HFFc6 (cell line): ENCODE measurements around the gene DBF4B. TPM values are rescaled to one million over a fixed set of nuclear protein-coding genes. Genes with fewer than 3 reads are reported as not detected.
"Not testable (repeated sequence)": the region's sequence is repeated elsewhere in the genome, so short reads cannot be mapped to it uniquely, and the experiment has no call there.

ENCODE experiments used
- DNase-seq: peaks from one replicate; pipeline ENCODE4 v3.0.0-alpha.2; 2018
- H3K27ac Mint-ChIP-seq: 2 replicates; pipeline ENCODE4 v1.8.0; 2020; ENCODE audit warnings: mild to moderate bottlenecking, mixed read lengths
- H3K27me3 Mint-ChIP-seq: 2 replicates; pipeline ENCODE4 v1.8.0; 2021; ENCODE audit warnings: mild to moderate bottlenecking, moderate library complexity, mixed read lengths; ENCODE audit not compliant: insufficient read depth
- H3K36me3 Mint-ChIP-seq: 2 replicates; pipeline ENCODE4 v1.8.0; 2021; ENCODE audit warnings: low read depth, mixed read lengths
- H3K4me1 Mint-ChIP-seq: 2 replicates; pipeline ENCODE4 v1.8.0; 2020; ENCODE audit warnings: low read depth, mixed read lengths
- H3K4me3 Mint-ChIP-seq: 2 replicates; pipeline ENCODE4 v1.8.0; 2020; ENCODE audit warnings: mild to moderate bottlenecking, moderate library complexity, mixed read lengths
- H3K9me3 Mint-ChIP-seq: 2 replicates; pipeline ENCODE4 v1.8.0; 2020; ENCODE audit warnings: mild to moderate bottlenecking, mixed read lengths
- total RNA-seq, 6 experiments: library from RNA; stranded (reverse); fragmentation: NEBNext Ultra II Directional; extraction: Animal tissue kit (Norgen Biotek cat#: 25700); gene quantifications; 2 replicates in 1 of 6; 3 replicates in 5 of 6; pipeline ENCODE4 v1.2.3, GENCODE V29; 2021
- TF ChIP-seq, protein P1 (sequence below): fragments of 200-600 bp; sonication (generic); IDR thresholded peaks from 2 replicates; pipeline ENCODE4 v1.5.0; 2021; ENCODE audit warnings: antibody characterized with exemption, mild to moderate bottlenecking

The DBF4B gene
- total RNA-seq, 6 experiments from 2014 or later, result 5.5 to 11.9 (median 10.8) TPM

DNA sequence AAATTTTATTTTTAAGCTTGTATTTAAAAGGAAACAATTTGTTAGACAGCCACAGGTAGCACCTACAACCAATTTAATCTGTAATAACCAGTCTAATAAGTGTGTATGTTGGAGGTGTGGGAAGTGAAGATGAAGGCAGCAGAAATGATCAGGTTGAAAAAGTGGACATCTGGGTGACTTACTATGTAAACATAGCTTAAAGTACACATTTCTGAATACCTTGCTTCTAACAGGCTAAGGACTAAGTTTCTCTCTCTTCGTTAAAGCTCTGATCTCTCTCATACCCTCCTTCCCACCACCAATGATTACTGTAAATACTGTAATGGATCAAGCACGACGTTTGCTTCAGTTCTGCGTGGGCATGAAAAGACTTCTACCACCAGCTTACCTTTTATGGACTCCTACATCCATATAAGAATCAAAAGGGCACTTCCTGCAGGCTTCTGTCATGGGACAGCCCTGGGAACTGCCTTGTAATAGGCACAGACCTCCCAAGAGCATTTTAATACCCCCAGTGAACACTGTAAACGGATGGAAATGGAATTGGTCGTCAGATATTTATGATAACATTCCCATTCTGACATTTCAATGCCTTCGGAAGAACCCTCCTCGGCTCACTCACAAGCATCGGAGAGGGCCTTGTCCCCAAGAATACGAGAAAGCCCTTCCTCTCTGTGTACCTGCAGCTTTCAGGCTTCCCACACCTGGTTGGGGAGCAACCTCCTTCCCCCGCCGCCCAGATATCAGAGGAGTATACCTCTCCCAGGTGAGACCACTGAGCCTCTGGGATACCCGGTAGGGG, 19.6 kb upstream of the DBF4B start:
- H3K27me3 Mint-ChIP-seq, result no peaks in the 10 kb centered on the region
- no peaks in the 10 kb centered on the region for H3K9me3 Mint-ChIP-seq
- TF ChIP-seq, protein P1, sequence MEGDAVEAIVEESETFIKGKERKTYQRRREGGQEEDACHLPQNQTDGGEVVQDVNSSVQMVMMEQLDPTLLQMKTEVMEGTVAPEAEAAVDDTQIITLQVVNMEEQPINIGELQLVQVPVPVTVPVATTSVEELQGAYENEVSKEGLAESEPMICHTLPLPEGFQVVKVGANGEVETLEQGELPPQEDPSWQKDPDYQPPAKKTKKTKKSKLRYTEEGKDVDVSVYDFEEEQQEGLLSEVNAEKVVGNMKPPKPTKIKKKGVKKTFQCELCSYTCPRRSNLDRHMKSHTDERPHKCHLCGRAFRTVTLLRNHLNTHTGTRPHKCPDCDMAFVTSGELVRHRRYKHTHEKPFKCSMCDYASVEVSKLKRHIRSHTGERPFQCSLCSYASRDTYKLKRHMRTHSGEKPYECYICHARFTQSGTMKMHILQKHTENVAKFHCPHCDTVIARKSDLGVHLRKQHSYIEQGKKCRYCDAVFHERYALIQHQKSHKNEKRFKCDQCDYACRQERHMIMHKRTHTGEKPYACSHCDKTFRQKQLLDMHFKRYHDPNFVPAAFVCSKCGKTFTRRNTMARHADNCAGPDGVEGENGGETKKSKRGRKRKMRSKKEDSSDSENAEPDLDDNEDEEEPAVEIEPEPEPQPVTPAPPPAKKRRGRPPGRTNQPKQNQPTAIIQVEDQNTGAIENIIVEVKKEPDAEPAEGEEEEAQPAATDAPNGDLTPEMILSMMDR, result no peak
- H3K4me1 Mint-ChIP-seq, result peaks cover 17% of the 10 kb centered on the region
- peak overlapping the region; percentile 98 for H3K4me3 Mint-ChIP-seq
- peaks cover 4% of the 10 kb centered on the region; the same call in 1 of the 2 replicates for H3K36me3 Mint-ChIP-seq
- peak overlapping the region; percentile 98 for H3K27ac Mint-ChIP-seq
- no peak for DNase-seq

DNA sequence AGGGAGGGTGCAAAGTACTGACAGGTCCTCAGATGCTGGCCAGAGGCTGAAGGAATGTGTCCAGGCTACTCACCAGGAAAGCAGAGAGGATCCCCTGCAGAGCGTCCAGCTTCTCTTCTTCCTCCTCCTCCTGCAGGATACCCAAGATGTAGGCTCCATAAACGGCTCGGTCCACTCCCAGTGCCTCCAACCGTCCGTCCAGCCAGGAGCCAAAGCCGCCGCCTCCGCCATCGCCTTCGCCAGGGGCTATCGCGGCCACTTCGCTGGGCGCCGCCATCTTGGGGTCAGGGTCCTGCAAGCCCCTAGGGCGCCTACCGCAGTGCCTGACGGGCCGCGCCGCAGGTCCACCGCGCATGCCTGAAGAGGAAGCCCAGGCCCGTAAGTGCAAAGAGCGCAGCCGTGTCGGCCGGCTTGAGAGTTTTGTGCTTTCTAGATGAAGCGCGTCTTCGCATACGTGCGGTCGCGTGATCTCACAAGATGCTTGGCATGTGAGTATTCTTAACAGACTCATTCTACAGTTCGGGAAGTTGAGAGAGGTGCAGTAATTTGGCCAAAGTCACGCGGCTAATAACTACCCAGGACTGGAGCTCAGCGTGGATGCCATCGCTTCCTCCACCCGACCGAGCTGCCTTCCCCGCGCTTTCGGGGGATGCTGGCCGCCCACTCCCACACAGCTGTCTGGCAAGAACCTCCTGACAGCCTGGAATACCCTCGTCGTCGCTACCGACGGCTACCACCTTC, 18.8 kb upstream of the DBF4B start, which contains the start of gene CCDC43:
Gene CCDC43 (minus strand): TSS at position 300 of the 741 bp plus-strand sequence. CDS start 23 bp downstream, at position 277.
- Mint-ChIP-seq H3K27me3 (no peaks in the 10 kb centered on the region), H3K4me1 (peaks cover 17% of the 10 kb centered on the region), H3K27ac (peak within 1 kb of the TSS; percentile 98), H3K36me3 (no peaks in the 10 kb centered on the region; the same call in 1 of the 2 replicates), H3K9me3 (no peaks in the 10 kb centered on the region), H3K4me3 (peak within 1 kb of the TSS; percentile 98)
- TF ChIP-seq, protein P1, result no peak
- DNase-seq, result peak; percentile 95

DNA sequence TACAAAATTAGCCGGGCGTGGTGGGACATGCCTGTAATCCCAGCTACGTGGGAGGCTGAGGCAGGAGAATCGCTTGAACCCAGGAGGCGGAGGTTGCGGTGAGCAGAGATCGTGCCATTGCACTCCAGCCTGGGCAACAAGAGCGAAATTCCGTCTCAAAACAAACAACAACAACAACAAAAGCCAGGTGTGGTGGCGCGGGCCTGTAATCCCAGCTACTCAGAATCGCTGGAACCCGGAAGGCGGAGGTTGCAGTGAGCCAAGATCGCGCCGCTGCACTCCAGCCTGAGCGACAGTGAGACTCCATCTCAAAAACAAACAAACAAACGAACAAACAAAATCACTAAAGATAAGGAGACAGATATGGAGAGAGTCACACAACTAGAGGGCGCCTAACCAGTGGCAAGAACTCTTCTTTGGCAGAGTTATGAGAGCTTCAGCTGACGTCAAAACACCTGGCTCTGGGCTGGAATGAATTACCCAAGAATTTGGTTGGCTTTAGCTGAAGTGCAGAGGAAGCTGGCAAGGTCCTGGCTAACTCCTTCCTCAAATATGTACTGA, 17.6 kb upstream of the DBF4B start:
- Mint-ChIP-seq H3K27ac (peak overlapping the region; percentile 98), H3K4me3 (peak overlapping the region; percentile 57), H3K4me1 (peaks cover 17% of the 10 kb centered on the region)
- TF ChIP-seq, protein P1, result peak; percentile 58
- H3K27me3 Mint-ChIP-seq, DNase-seq, H3K36me3 Mint-ChIP-seq, H3K9me3 Mint-ChIP-seq: not testable (repeated sequence)

DNA sequence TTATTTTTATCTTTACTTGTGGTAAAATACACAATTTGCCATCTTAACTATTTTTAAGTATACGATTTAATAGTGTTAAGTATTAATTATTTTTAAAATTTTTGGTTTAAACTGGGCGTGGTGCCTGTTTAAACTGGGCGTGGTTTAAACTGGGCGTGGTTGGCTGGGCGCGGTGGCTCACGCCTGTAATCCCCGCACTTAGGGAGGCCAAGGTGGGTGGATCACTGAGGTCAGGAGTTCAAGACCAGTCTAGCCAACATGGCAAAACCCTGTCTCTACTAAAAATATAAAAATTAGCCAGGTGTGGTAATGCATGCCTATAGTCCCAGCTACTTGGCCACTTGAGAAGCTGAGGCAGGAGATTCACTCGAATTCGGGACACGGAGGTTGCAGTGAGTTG, 14.9 kb upstream of the DBF4B start:
- TF ChIP-seq, protein P1, result no peak
- no peaks in the 10 kb centered on the region for H3K9me3 Mint-ChIP-seq
- 0 out of 2 replicates have a peak, but pooled peaks cover 2% of the 10 kb centered on the region for H3K27me3 Mint-ChIP-seq
- H3K36me3 Mint-ChIP-seq, result no peaks in the 10 kb centered on the region
- DNase-seq, result no peak
- H3K4me3 Mint-ChIP-seq, result no peak overlapping the region
- H3K27ac Mint-ChIP-seq, result no peak overlapping the region
- peaks cover 14% of the 10 kb centered on the region for H3K4me1 Mint-ChIP-seq

DNA sequence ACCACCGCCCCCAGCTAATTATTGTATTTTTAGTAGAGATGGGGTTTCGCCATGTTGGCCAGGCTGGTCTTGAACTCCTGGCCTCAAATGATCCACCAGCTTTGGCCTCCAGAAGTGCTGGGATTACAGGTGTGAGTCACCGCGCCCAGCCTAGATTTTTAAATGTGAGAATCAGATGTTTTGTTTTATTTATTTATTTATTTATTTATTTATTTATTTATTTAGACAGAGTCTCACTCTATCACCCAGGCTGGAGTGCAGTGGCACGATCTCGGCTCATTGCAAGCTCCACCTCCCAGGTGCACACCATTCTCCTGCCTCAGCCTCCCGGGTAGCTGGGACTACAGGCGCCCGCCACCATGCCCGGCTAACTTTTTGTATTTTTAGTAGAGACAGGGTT, 8.2 kb upstream of the DBF4B start:
- not testable (repeated sequence) for DNase-seq, H3K4me3 Mint-ChIP-seq, H3K9me3 Mint-ChIP-seq, H3K4me1 Mint-ChIP-seq, H3K27ac Mint-ChIP-seq, H3K36me3 Mint-ChIP-seq, H3K27me3 Mint-ChIP-seq
